Measurements from ENCODE around the gene SH3GL1. TPM values are rescaled to one million over a fixed set of nuclear protein-coding genes. Genes with fewer than 3 reads are reported as not detected.

The SH3GL1 gene
- total and polyA plus RNA-seq, 9 of the 15 experiments (the other 6 are each of a cell fraction or from before 2014, with no cell fraction given): 1.7 to 75.3 (median 25.7) TPM

DNA sequence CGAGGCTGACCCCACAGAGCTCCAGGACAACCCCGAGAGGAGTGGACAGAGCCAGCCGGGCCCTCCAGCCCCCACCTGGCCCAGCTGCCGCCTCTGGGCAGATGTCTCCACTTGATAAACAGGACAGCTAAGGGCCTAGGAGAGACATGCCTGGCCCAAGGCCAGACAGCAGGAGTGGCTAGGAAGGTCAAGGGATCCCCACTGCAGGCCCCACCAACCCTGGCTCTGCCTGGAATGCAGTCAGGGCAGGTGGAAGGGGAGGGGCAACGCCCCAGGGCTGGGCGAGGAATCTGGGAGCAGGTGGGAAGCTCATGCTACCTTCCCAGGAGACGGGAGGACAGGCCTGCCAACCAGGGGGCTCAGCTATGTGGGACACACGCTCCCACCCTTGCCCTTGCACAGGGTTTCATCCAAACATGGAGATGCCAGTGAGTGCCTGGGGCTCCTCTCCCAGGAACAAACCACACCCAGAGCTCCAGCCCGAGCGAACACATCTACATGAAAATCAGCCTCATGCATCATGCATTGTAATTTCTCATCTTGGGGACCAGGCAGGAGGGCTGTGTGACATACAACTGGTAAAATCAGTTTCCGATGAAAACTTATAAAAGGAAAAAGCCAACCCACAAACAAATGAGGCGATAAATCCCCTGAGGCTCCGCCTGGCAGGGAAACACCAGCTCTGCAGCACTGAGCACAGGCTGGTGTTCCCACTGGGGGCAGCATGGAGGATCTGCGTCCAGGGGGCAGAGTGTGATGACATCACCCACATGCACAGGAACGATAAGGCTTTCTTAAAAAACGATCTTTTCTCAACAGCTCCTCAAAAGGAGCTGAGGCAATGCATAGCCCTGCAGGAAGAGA lies 25.0 kb downstream of the SH3GL1 start (continued):
- no peak for TF ChIP-seq KDM5B (IDR thresholded peaks at IDR 0.05; ENCODE audit: insufficient replicate concordance, low read depth, low read length)
- TF ChIP-seq ETS2 (tag; IDR thresholded peaks at IDR 0.05; ENCODE audit: borderline replicate concordance, poor library complexity, severe bottlenecking): no peak
- no peak for TF ChIP-seq BCL6 (CRISPR knock-in tag; IDR thresholded peaks at IDR 0.05)
- no peak for TF ChIP-seq HDGF (IDR thresholded peaks at IDR 0.05)
- TF ChIP-seq, protein P1, sequence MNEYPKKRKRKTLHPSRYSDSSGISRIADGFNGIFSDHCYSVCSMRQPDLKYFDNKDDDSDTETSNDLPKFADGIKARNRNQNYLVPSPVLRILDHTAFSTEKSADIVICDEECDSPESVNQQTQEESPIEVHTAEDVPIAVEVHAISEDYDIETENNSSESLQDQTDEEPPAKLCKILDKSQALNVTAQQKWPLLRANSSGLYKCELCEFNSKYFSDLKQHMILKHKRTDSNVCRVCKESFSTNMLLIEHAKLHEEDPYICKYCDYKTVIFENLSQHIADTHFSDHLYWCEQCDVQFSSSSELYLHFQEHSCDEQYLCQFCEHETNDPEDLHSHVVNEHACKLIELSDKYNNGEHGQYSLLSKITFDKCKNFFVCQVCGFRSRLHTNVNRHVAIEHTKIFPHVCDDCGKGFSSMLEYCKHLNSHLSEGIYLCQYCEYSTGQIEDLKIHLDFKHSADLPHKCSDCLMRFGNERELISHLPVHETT (CRISPR knock-in tag; conservative IDR thresholded peaks at IDR 0.05 in 1 of 2, IDR thresholded peaks at IDR 0.05 in 1 of 2): no peak; a peak in 1 of 4 replicates
- no peak for TF ChIP-seq CBX5 (IDR thresholded peaks at IDR 0.05; ENCODE audit: borderline replicate concordance, low read depth)
- TF ChIP-seq, protein P2, sequence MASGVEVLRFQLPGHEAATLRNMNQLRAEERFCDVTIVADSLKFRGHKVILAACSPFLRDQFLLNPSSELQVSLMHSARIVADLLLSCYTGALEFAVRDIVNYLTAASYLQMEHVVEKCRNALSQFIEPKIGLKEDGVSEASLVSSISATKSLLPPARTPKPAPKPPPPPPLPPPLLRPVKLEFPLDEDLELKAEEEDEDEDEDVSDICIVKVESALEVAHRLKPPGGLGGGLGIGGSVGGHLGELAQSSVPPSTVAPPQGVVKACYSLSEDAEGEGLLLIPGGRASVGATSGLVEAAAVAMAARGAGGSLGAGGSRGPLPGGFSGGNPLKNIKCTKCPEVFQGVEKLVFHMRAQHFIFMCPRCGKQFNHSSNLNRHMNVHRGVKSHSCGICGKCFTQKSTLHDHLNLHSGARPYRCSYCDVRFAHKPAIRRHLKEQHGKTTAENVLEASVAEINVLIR (CRISPR knock-in tag; IDR thresholded peaks at IDR 0.05): peak; percentile 59; the same call in 1 of the 2 replicates
- TF ChIP-seq DPF2 (IDR thresholded peaks at IDR 0.05): peak; percentile 91
- peak; percentile 78 for TF ChIP-seq SMAD4 (CRISPR knock-in tag; conservative IDR thresholded peaks at IDR 0.05)
- no peak for TF ChIP-seq CBFB (CRISPR knock-in tag; IDR thresholded peaks at IDR 0.05)
- no peak for TF ChIP-seq RFX1 (IDR thresholded peaks at IDR 0.05)
- no peak for TF ChIP-seq SRSF7 (optimal IDR thresholded peaks at IDR 0.05; ENCODE audit: low read depth, low read length)
- peak; percentile 27; the same call in 1 of the 2 replicates for TF ChIP-seq MEF2A (IDR thresholded peaks at IDR 0.05; ENCODE audit: control insufficient read depth, low read depth, low read length)
- TF ChIP-seq, protein P3, sequence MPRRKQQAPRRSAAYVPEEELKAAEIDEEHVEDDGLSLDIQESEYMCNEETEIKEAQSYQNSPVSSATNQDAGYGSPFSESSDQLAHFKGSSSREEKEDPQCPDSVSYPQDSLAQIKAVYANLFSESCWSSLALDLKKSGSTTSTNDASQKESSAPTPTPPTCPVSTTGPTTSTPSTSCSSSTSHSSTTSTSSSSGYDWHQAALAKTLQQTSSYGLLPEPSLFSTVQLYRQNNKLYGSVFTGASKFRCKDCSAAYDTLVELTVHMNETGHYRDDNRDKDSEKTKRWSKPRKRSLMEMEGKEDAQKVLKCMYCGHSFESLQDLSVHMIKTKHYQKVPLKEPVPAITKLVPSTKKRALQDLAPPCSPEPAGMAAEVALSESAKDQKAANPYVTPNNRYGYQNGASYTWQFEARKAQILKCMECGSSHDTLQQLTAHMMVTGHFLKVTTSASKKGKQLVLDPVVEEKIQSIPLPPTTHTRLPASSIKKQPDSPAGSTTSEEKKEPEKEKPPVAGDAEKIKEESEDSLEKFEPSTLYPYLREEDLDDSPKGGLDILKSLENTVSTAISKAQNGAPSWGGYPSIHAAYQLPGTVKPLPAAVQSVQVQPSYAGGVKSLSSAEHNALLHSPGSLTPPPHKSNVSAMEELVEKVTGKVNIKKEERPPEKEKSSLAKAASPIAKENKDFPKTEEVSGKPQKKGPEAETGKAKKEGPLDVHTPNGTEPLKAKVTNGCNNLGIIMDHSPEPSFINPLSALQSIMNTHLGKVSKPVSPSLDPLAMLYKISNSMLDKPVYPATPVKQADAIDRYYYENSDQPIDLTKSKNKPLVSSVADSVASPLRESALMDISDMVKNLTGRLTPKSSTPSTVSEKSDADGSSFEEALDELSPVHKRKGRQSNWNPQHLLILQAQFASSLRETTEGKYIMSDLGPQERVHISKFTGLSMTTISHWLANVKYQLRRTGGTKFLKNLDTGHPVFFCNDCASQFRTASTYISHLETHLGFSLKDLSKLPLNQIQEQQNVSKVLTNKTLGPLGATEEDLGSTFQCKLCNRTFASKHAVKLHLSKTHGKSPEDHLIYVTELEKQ (CRISPR knock-in tag; IDR thresholded peaks at IDR 0.05): no peak
- no peak for TF ChIP-seq ZFPM2 (CRISPR knock-in tag; IDR thresholded peaks at IDR 0.05)
- no peak for TF ChIP-seq ZNF584 (CRISPR knock-in tag; IDR thresholded peaks at IDR 0.05; ENCODE audit: low read depth)
- TF ChIP-seq EP300 (IDR thresholded peaks at IDR 0.05; ENCODE audit: low read length): peak; percentile 94
- no peak for TF ChIP-seq ILK (tag; IDR thresholded peaks at IDR 0.05; ENCODE audit: borderline replicate concordance, low read depth)
- TF ChIP-seq ARID1B (IDR thresholded peaks at IDR 0.05): peak; percentile 94
- TF ChIP-seq EGR1 (conservative IDR thresholded peaks at IDR 0.05): no peak
- peak; percentile 84; the same call in 1 of the 2 replicates for TF ChIP-seq STAT5A (IDR thresholded peaks at IDR 0.05; ENCODE audit: borderline replicate concordance, low read length)
- no peak for TF ChIP-seq ZNF224 (CRISPR knock-in tag; IDR thresholded peaks at IDR 0.05)
- TF ChIP-seq ZNF3 (CRISPR knock-in tag; IDR thresholded peaks at IDR 0.05): no peak

Measured in K562 (cell line).